Adipocyte (in vitro differentiated cells): ENCODE results near the gene UBE4A.
"Not testable (repeated sequence)": the region's sequence is repeated elsewhere in the genome, so short reads cannot be mapped to it uniquely, and the experiment has no call there.

Experiments
- DNase-seq: peaks from one replicate; pipeline ENCODE4 v3.0.0-alpha.2; 2015; ENCODE audit warnings: low read depth
- H3K27me3 ChIP-seq: replicated peaks from 2 replicates; pipeline ENCODE4 v1.7.0; 2013; ENCODE audit warnings: mild to moderate bottlenecking, low read length, moderate library complexity; ENCODE audit not compliant: control insufficient read depth, insufficient read depth
- H3K36me3 ChIP-seq: 2 replicates; pipeline ENCODE4 v1.7.0; 2013; ENCODE audit warnings: low read length, mild to moderate bottlenecking, moderate library complexity; ENCODE audit not compliant: control insufficient read depth, insufficient read depth, severe bottlenecking
- H3K4me1 ChIP-seq: 2 replicates; pipeline ENCODE4 v1.7.0; 2013; ENCODE audit warnings: mild to moderate bottlenecking, low read length, moderate library complexity; ENCODE audit not compliant: control insufficient read depth, insufficient read depth
- H3K4me3 ChIP-seq: 2 replicates; pipeline ENCODE4 v1.7.0; 2013; ENCODE audit warnings: mild to moderate bottlenecking, low read length, moderate library complexity
- H3K9ac ChIP-seq: 2 replicates; pipeline ENCODE4 v1.7.0; 2013; ENCODE audit warnings: mild to moderate bottlenecking, low read length, moderate library complexity
- H3K9me3 ChIP-seq: 2 replicates; pipeline ENCODE4 v1.7.0; 2013; ENCODE audit warnings: mild to moderate bottlenecking, low read length, moderate library complexity; ENCODE audit not compliant: control insufficient read depth

The UBE4A gene

GRCh38 chr11:118406599-118407166 lies 47.3 kb downstream of the UBE4A start:
- Histone ChIP-seq H3K4me3 (no peak overlapping the region), H3K9ac (no peak overlapping the region), H3K27me3 (no peaks in the 10 kb centered on the region), H3K36me3 (peaks cover 44% of the 10 kb centered on the region), H3K9me3 (no peaks in the 10 kb centered on the region), H3K4me1 (peaks cover 32% of the 10 kb centered on the region)
- peak; percentile 22 for DNase-seq

- Histone ChIP-seq H3K9me3 (no peaks in the 10 kb centered on the region), H3K27me3 (no peaks in the 10 kb centered on the region), H3K36me3 (peaks cover 44% of the 10 kb centered on the region), H3K4me3 (no peak overlapping the region), H3K9ac (no peak overlapping the region), H3K4me1 (peaks cover 5% of the 10 kb centered on the region)
- no peak for DNase-seq
Observed at GRCh38 chr11:118410055-118410745, 50.8 kb downstream of the UBE4A start.

GRCh38 chr11:118411530-118411929 lies 52.1 kb downstream of the UBE4A start:
- Histone ChIP-seq H3K36me3 (peaks cover 32% of the 10 kb centered on the region), H3K9ac (no peak overlapping the region), H3K9me3 (no peaks in the 10 kb centered on the region), H3K4me1 (peaks cover 9% of the 10 kb centered on the region), H3K27me3 (no peaks in the 10 kb centered on the region), H3K4me3 (no peak overlapping the region)
- DNase-seq, result no peak

- Histone ChIP-seq H3K9ac (no peak overlapping the region), H3K27me3 (no peaks in the 10 kb centered on the region), H3K4me3 (no peak overlapping the region), H3K36me3 (peaks cover 19% of the 10 kb centered on the region), H3K9me3 (no peaks in the 10 kb centered on the region), H3K4me1 (peaks cover 9% of the 10 kb centered on the region)
- no peak for DNase-seq
Observed at GRCh38 chr11:118412921-118413320, 53.5 kb downstream of the UBE4A start.

GRCh38 chr11:118415062-118415738 lies 55.8 kb downstream of the UBE4A start:
- Histone ChIP-seq H3K4me1 (peaks cover 10% of the 10 kb centered on the region), H3K9ac (peak overlapping the region; percentile 32), H3K36me3 (no peaks in the 10 kb centered on the region), H3K4me3 (no peak overlapping the region), H3K9me3 (no peaks in the 10 kb centered on the region), H3K27me3 (no peaks in the 10 kb centered on the region)
- no peak for DNase-seq

- Histone ChIP-seq H3K4me1 (peaks cover 13% of the 10 kb centered on the region), H3K4me3 (no peak overlapping the region), H3K9me3 (no peaks in the 10 kb centered on the region), H3K9ac (peak overlapping the region; percentile 32), H3K27me3 (no peaks in the 10 kb centered on the region), H3K36me3 (no peaks in the 10 kb centered on the region)
- peak; percentile 92 for DNase-seq
Observed at GRCh38 chr11:118415739-118416068, 56.3 kb downstream of the UBE4A start.

GRCh38 chr11:118416900-118417299 lies 57.5 kb downstream of the UBE4A start:
- peaks cover 13% of the 10 kb centered on the region for H3K4me1 ChIP-seq
- H3K9ac ChIP-seq, DNase-seq, H3K36me3 ChIP-seq, H3K9me3 ChIP-seq, H3K4me3 ChIP-seq, H3K27me3 ChIP-seq: not testable (repeated sequence)

- H3K36me3 ChIP-seq, result no peaks in the 10 kb centered on the region
- H3K9me3 ChIP-seq, result no peaks in the 10 kb centered on the region
- peaks cover 13% of the 10 kb centered on the region for H3K4me1 ChIP-seq
- no peaks in the 10 kb centered on the region for H3K27me3 ChIP-seq
- no peak overlapping the region for H3K9ac ChIP-seq
- DNase-seq, result no peak
- no peak overlapping the region for H3K4me3 ChIP-seq
Observed at GRCh38 chr11:118417801-118418200, 58.4 kb downstream of the UBE4A start.

GRCh38 chr11:118418766-118419165 lies 59.4 kb downstream of the UBE4A start:
- H3K4me1 ChIP-seq, result peaks cover 13% of the 10 kb centered on the region
- H3K36me3 ChIP-seq, result no peaks in the 10 kb centered on the region
- H3K9me3 ChIP-seq, result no peaks in the 10 kb centered on the region
- H3K27me3 ChIP-seq, result no peaks in the 10 kb centered on the region
- H3K4me3 ChIP-seq, result no peak overlapping the region
- no peak for DNase-seq
- H3K9ac ChIP-seq, result no peak overlapping the region

- H3K4me1 ChIP-seq, result no peaks in the 10 kb centered on the region
- no peak overlapping the region for H3K9ac ChIP-seq
- no peak for DNase-seq
- H3K36me3 ChIP-seq, result no peaks in the 10 kb centered on the region
- no peak overlapping the region for H3K4me3 ChIP-seq
- peaks cover 3% of the 10 kb centered on the region for H3K27me3 ChIP-seq
- H3K9me3 ChIP-seq, result no peaks in the 10 kb centered on the region
Observed at GRCh38 chr11:118427707-118428106, 68.3 kb downstream of the UBE4A start.

- H3K27me3 ChIP-seq, result peaks cover 3% of the 10 kb centered on the region
- H3K4me3 ChIP-seq, result no peak overlapping the region
- no peak overlapping the region for H3K9ac ChIP-seq
- H3K36me3 ChIP-seq, result no peaks in the 10 kb centered on the region
- H3K9me3 ChIP-seq, result no peaks in the 10 kb centered on the region
- DNase-seq, result no peak
- peaks cover 11% of the 10 kb centered on the region for H3K4me1 ChIP-seq
Observed at GRCh38 chr11:118430956-118431355, 71.6 kb downstream of the UBE4A start.
